ENCODE results near the gene TTK.

TTK gene

GRCh38 chr6:80003826-80004172 lies 650 bp upstream of the TTK start:
- no peak for TF ChIP-seq CTCF (IDR thresholded peaks at IDR 0.05)
- H3K9me3 ChIP-seq (ENCODE audit: control insufficient read depth, low read length): no peaks in the 10 kb centered on the region
- H3K27me3 ChIP-seq (ENCODE audit: control insufficient read depth, insufficient read depth, low read length): no peaks in the 10 kb centered on the region
- H3K27ac ChIP-seq: peak overlapping the region; percentile 90
- peak overlapping the region; percentile 38 for H3K9ac ChIP-seq
- no peaks in the 10 kb centered on the region for H3K36me3 ChIP-seq (ENCODE audit: control insufficient read depth, insufficient read depth, low read length)
- H3K4me2 ChIP-seq (ENCODE audit: low read length): peak overlapping the region; percentile 96
- H3K4me1 ChIP-seq: no peaks in the 10 kb centered on the region
- H2AFZ ChIP-seq: peak overlapping the region; percentile 98
- H3K79me2 ChIP-seq: no peaks in the 10 kb centered on the region
- peak overlapping the region; percentile 73 for H3K4me3 ChIP-seq (ENCODE audit: low read depth, low read length)

- no peak overlapping the region for H3K4me2 ChIP-seq (ENCODE audit: low read length)
- H3K4me3 ChIP-seq (ENCODE audit: low read depth, low read length): no peak overlapping the region
These were observed 957 bp downstream of the TTK start for GRCh38 chr6:80005406-80005805.

GRCh38 chr6:80006541-80006940 lies 2.1 kb downstream of the TTK start:
- Histone ChIP-seq H3K27me3 (ENCODE audit: control insufficient read depth, insufficient read depth, low read length) (no peaks in the 10 kb centered on the region), H3K4me2 (ENCODE audit: low read length) (no peak overlapping the region), H2AFZ (no peak overlapping the region), H3K4me1 (no peaks in the 10 kb centered on the region), H3K27ac (no peak overlapping the region), H3K79me2 (no peaks in the 10 kb centered on the region), H3K9me3 (ENCODE audit: control insufficient read depth, low read length) (no peaks in the 10 kb centered on the region), H3K9ac (no peak overlapping the region), H3K4me3 (ENCODE audit: low read depth, low read length) (no peak overlapping the region), H3K36me3 (ENCODE audit: control insufficient read depth, insufficient read depth, low read length) (no peaks in the 10 kb centered on the region)
- no peak for TF ChIP-seq CTCF (IDR thresholded peaks at IDR 0.05)

More at GRCh38 chr6:80005406-80005805, 957 bp downstream of the TTK start:
- H3K27me3 ChIP-seq (ENCODE audit: control insufficient read depth, insufficient read depth, low read length): no peaks in the 10 kb centered on the region
- H3K9me3 ChIP-seq (ENCODE audit: control insufficient read depth, low read length): no peaks in the 10 kb centered on the region
- no peaks in the 10 kb centered on the region for H3K79me2 ChIP-seq
- no peak overlapping the region for H3K9ac ChIP-seq
- H2AFZ ChIP-seq: no peak overlapping the region
- TF ChIP-seq CTCF (IDR thresholded peaks at IDR 0.05): no peak
- no peaks in the 10 kb centered on the region for H3K4me1 ChIP-seq
- H3K27ac ChIP-seq: no peak overlapping the region
- H3K36me3 ChIP-seq (ENCODE audit: control insufficient read depth, insufficient read depth, low read length): no peaks in the 10 kb centered on the region

- no peaks in the 10 kb centered on the region for H3K27me3 ChIP-seq (ENCODE audit: control insufficient read depth, insufficient read depth, low read length)
- no peaks in the 10 kb centered on the region for H3K4me1 ChIP-seq
- no peak overlapping the region for H3K4me3 ChIP-seq (ENCODE audit: low read depth, low read length)
- H3K4me2 ChIP-seq (ENCODE audit: low read length): no peak overlapping the region
- no peak overlapping the region for H2AFZ ChIP-seq
- no peak for TF ChIP-seq CTCF (IDR thresholded peaks at IDR 0.05)
- no peaks in the 10 kb centered on the region for H3K36me3 ChIP-seq (ENCODE audit: control insufficient read depth, insufficient read depth, low read length)
- no peaks in the 10 kb centered on the region for H3K9me3 ChIP-seq (ENCODE audit: control insufficient read depth, low read length)
- no peaks in the 10 kb centered on the region for H3K79me2 ChIP-seq
- no peak overlapping the region for H3K27ac ChIP-seq
- H3K9ac ChIP-seq: no peak overlapping the region
These were observed 5.1 kb downstream of the TTK start for GRCh38 chr6:80009531-80009930.

GRCh38 chr6:80010288-80010687 lies 5.8 kb downstream of the TTK start:
- Histone ChIP-seq H3K79me2 (no peaks in the 10 kb centered on the region), H3K4me1 (no peaks in the 10 kb centered on the region), H3K27ac (no peak overlapping the region), H3K4me2 (ENCODE audit: low read length) (no peak overlapping the region), H3K27me3 (ENCODE audit: control insufficient read depth, insufficient read depth, low read length) (no peaks in the 10 kb centered on the region), H2AFZ (no peak overlapping the region), H3K36me3 (ENCODE audit: control insufficient read depth, insufficient read depth, low read length) (no peaks in the 10 kb centered on the region), H3K9ac (no peak overlapping the region), H3K9me3 (ENCODE audit: control insufficient read depth, low read length) (no peaks in the 10 kb centered on the region), H3K4me3 (ENCODE audit: low read depth, low read length) (no peak overlapping the region)
- TF ChIP-seq CTCF (IDR thresholded peaks at IDR 0.05): no peak
